DMS114 treated with DMSO at 0.1 percent for 48 hours (cell line): ENCODE measurements around the gene HMGN4.
A peak's percentile ranks its signal among the peaks of the same experiment; 100 is the strongest.
"Not testable (repeated sequence)": the region's sequence is repeated elsewhere in the genome, so short reads cannot be mapped to it uniquely, and the experiment has no call there.

ENCODE experiments used
- DNase-seq: peaks from one replicate; lab custom pipeline; 2025; ENCODE audit not compliant: unreplicated experiment; lab: John Stamatoyannopoulos, UW

HMGN4 gene

GRCh38 chr6:26537846-26538571 is at the start of gene HMGN4:
Gene HMGN4, plus strand, starts transcription at chr6:26538366. Its CDS starts 6,841 bp downstream, at chr6:26545207.
- peak; percentile 98 for DNase-seq

- DNase-seq, result no peak
Observed at GRCh38 chr6:26489996-26490964, 47.9 kb upstream of the HMGN4 start.

GRCh38 chr6:26491604-26492003 is 46.6 kb upstream of the HMGN4 start:
- no peak for DNase-seq

- DNase-seq, result peak; percentile 71
Observed at GRCh38 chr6:26493258-26493657, 44.9 kb upstream of the HMGN4 start.

GRCh38 chr6:26494117-26494516 is 44.0 kb upstream of the HMGN4 start:
- no peak for DNase-seq

GRCh38 chr6:26495281-26495680 is 42.9 kb upstream of the HMGN4 start:
- DNase-seq, result no peak

- no peak for DNase-seq
Observed at GRCh38 chr6:26497610-26498009, 40.6 kb upstream of the HMGN4 start.

GRCh38 chr6:26500102-26500501 is 38.1 kb upstream of the HMGN4 start, which contains the start of gene BTN1A1:
Gene BTN1A1, plus strand, starts transcription at chr6:26500303. Its CDS starts 984 bp downstream, at chr6:26501287.
- DNase-seq, result no peak

- no peak for DNase-seq
Observed at GRCh38 chr6:26501482-26501986, 36.6 kb upstream of the HMGN4 start.

GRCh38 chr6:26502165-26502564 is 36.0 kb upstream of the HMGN4 start:
- DNase-seq, result no peak

GRCh38 chr6:26502626-26503025 is 35.5 kb upstream of the HMGN4 start:
- no peak for DNase-seq

GRCh38 chr6:26507658-26508057 is 30.5 kb upstream of the HMGN4 start:
- no peak for DNase-seq

- DNase-seq, result not testable (repeated sequence)
Observed at GRCh38 chr6:26511033-26511432, 27.1 kb upstream of the HMGN4 start.

- no peak for DNase-seq
Observed at GRCh38 chr6:26514984-26515383, 23.2 kb upstream of the HMGN4 start.

- DNase-seq, result no peak
Observed at GRCh38 chr6:26516481-26517427, 21.4 kb upstream of the HMGN4 start.

GRCh38 chr6:26519359-26519758 is 18.8 kb upstream of the HMGN4 start:
- no peak for DNase-seq

GRCh38 chr6:26520237-26520849 is 17.8 kb upstream of the HMGN4 start:
- peak; percentile 79 for DNase-seq

- peak; percentile 85 for DNase-seq
Observed at GRCh38 chr6:26520850-26521599, 17.1 kb upstream of the HMGN4 start.

GRCh38 chr6:26521600-26522391 is 16.4 kb upstream of the HMGN4 start:
- DNase-seq, result peak; percentile 85
